Measurements from ENCODE around the gene LAMP1. TPM values are rescaled to one million over a fixed set of nuclear protein-coding genes. Genes with fewer than 3 reads are reported as not detected.

LAMP1 gene
- total RNA-seq = 152 and 184 TPM in 2 replicates

GRCh38 chr13:113296823-113297369, at the start of gene LAMP1:
LAMP1 (plus strand) TSS chr13:113297239; CDS start chr13:113297435, 196 bp downstream.

Other genes with a start within 250 kb of the LAMP1 start
- gene F7, start 191.4 kb upstream of the LAMP1 start, total RNA-seq = not detected in 2 replicates
- 0.21 TPM in 1 of 2 replicates, not detected in the other for gene F10, start 174.4 kb upstream of the LAMP1 start, total RNA-seq
- gene PROZ, start 138.6 kb upstream of the LAMP1 start, total RNA-seq = not detected in 2 replicates
- 35.1 and 38.9 TPM in 2 replicates for gene PCID2, start 88.6 kb upstream of the LAMP1 start, total RNA-seq
- gene CUL4A, start 87.6 kb upstream of the LAMP1 start, total RNA-seq = 58.1 and 108 TPM in 2 replicates
- 8.2 and 15.8 TPM in 2 replicates for gene GRTP1, start 66.9 kb downstream of the LAMP1 start, total RNA-seq
- under 0.01 and 0.21 TPM in 2 replicates for gene ADPRHL1, start 156.2 kb downstream of the LAMP1 start, total RNA-seq
- 6.0 and 7.3 TPM in 2 replicates for gene DCUN1D2, start 193.5 kb downstream of the LAMP1 start, total RNA-seq

Measured in airway epithelial cell (primary cell).